NCI-H510A treated with DMSO at 0.1 percent for 48 hours (cell line): ENCODE results near the gene DDOST.

Source experiments
- DNase-seq: peaks from one replicate; lab custom pipeline; 2025; lab: John Stamatoyannopoulos, UW

DDOST gene

GRCh38 chr1:20661207-20662109 lies at the start of gene DDOST:
TSS of gene DDOST (minus strand) at chr1:20661369. CDS start at chr1:20661350, 19 bp downstream.
- peak; percentile 100 for DNase-seq

DNA sequence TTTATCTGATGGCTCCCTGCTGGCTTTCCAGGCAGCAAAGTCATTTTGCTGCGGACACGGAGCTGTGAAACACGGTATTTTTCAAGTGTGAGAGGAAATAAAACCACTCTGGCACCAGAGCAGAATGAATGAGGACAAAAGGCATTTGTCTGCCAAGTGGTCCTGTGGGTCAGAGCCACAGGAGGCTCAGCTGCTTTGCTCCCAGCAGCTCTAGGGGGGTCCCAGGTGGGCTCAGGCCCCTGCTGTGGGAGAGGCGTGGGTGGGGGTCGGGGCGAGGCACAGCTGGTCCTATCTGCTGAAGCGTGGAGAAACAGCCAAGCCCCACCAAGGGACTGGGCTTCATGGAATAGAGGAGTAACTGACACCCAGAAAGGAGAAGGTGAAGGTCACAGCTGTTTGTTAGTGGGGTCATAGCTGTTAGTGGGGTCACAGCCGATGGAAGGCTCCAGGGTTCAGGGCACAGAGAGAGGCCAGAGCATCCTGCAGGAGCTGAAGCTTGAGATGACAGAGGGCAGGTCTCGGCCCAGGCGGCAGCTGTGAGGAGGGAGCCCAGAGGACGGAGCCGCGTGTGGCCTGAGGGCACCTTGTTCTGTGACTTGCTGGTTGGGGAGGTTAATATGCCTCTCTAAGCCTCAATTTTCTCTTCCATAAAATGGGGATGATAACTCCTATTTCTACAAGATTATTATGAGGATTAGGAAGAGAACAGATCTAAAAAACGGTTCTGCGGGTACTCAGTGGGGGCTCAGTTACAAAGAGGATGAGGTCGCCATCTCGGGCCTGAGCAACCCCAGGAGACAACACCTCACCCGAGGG lies 49.5 kb upstream of the DDOST start:
- DNase-seq = no peak

GRCh38 chr1:20709868-20710267 lies 48.7 kb upstream of the DDOST start:
- no peak for DNase-seq

DNA sequence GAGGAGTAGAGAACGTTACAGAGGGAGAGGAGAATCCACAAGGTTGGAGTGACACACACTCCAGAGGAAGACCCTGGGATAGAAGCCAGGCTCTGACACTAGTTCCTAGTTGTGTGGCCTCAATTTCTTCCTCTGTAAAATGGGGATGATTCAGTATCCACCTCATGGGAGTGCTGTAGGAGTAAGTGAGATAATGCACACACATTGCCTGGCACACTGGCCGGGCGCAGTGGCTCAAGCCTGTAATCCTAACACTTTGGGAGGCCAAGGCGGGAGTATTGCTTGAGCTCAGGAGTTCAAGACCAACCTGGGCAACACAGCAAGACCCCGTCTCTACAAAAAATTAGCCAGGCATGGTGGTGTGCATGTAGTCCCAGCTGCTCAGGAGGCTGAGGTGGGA lies 47.7 kb upstream of the DDOST start:
- no peak for DNase-seq

DNA sequence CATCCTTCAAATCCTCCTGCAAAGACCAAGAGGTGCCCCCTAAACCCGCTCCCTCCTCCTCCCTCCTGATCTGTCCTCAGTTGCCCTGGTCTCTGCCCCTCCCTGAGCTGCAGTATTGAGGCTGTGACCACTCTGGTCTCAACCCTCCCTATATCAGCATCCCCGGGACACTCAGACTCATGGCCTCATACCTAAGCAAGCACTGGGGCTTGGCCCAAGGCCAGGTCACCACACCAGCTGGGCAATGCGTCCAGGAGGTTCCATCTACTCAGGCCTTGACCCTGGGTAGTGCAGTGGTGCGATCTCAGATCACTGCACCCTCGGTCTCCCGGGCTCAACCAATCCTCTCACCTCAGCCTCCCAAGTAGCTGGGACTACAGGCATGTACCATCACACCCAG lies 46.9 kb upstream of the DDOST start:
- no peak for DNase-seq

GRCh38 chr1:20706841-20707240 lies 45.7 kb upstream of the DDOST start:
- no peak for DNase-seq

GRCh38 chr1:20705203-20705755 lies 44.1 kb upstream of the DDOST start:
- DNase-seq = no peak

GRCh38 chr1:20704390-20705202 lies 43.4 kb upstream of the DDOST start:
- DNase-seq = no peak

DNA sequence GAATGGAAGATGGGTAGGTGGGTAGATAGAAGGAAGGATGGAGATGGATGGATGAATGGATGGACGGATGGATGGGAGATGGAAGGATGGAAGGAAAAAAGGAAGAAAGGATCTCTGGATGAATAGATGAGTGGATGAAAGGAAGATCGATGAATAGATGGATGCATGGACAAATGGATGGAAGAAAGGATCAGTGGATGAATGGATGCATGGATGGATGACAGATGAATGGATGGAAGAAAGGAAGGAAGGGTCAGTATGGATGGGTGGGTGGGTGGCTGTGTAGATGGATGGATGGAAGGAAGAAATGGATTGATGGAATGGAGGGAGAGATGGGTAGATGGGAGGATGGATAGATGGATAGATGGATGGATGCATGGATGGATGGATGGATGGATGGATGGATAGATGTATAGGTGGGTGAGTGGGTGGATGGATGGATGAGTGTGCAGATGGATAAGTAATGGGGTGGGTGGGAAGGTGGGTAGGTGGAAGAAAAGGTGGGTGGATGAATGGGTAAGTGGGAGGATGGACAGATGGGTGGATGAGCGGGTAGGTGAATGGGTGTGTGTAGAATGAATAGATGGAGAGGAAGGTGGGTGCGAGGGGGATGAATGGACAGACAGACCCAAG lies 42.1 kb upstream of the DDOST start:
- DNase-seq = no peak

DNA sequence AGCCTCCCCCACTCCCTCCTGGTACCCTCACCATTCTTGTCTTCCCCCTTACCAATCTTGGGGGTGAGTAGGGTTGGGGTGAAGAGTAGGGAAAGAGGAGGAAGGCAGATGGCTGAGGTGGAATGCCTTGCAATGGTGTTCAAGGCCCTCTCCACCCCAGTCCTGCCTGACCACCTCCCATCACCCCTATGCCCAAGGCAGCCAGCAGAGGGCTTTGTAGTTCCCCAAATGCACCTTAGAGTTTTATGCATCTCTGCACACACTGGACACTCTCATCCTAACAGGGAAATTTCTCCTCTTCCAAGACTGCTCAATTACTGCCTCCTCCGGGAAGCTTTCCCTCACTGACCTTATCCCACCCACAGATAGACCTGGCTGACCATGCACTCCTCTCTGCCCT lies 41.2 kb upstream of the DDOST start:
- no peak for DNase-seq

- no peak for DNase-seq
These were observed 40.7 kb upstream of the DDOST start for GRCh38 chr1:20701847-20702246.

GRCh38 chr1:20701446-20701845 lies 40.3 kb upstream of the DDOST start:
- DNase-seq = no peak

- DNase-seq = no peak
These were observed 39.6 kb upstream of the DDOST start for GRCh38 chr1:20700636-20701215.

DNA sequence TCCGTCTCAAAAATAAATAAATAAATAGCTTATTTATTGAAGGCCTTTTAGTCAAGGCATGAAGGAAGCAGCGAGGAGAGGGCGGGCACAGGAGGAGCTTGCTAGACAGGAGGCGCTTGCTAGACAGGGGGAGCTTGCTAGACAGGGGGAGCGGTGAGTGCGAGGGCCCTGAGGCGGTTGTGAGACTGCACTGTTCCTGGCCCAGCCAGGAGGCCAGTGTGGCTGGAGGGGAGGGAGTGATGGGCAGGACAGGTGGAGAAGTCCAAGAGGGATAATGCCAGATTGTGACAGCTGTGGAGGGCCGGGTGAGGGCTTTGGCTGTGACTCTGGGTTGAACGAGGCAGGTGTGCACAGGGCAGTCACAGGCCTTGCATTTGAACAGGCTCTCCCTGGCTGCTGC lies 38.4 kb upstream of the DDOST start:
- no peak for DNase-seq

- DNase-seq = no peak
These were observed 37.2 kb upstream of the DDOST start for GRCh38 chr1:20698195-20698910.

GRCh38 chr1:20697563-20697962 lies 36.4 kb upstream of the DDOST start:
- DNase-seq = no peak

- peak; percentile 99 for DNase-seq
These were observed 35.5 kb upstream of the DDOST start for GRCh38 chr1:20696397-20697333.

- DNase-seq = no peak
These were observed 34.3 kb upstream of the DDOST start for GRCh38 chr1:20695515-20695914.

DNA sequence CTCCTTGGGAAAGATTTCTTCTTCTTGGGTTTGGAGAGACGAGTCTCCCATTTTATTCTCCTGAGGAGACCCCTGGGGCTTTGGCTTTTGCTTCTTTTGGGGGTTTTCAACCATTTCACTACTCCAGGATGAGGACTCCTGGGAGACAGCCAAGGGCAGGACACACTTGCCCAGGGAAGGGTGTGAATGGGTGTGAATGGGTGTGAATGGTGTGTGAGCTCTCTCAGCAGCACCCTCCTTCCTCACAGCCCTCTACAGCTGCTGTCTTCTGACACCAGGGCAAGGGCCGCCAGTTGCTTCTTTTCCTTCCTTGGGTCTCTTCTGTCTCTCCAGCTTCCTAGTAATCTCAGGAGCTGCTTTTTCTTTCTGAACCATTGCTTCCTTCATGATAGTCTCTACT lies 32.5 kb upstream of the DDOST start:
- no peak for DNase-seq
